AG10803 (cell line): ENCODE data around the gene SDR9C7.
"Not testable (repeated sequence)": the region's sequence is repeated elsewhere in the genome, so short reads cannot be mapped to it uniquely, and the experiment has no call there.

Experiments
- DNase-seq: peaks from one replicate; pipeline ENCODE4 v3.0.0; 2010; ENCODE audit warnings: low read depth
- H3K4me3 ChIP-seq: 2 replicates; pipeline ENCODE4 v1.5.1; 2011; ENCODE audit warnings: mild to moderate bottlenecking, low read length, control low read depth
- TF ChIP-seq, protein P1 (sequence below): conservative IDR thresholded peaks from 2 replicates; pipeline ENCODE4 v1.5.1; 2011; ENCODE audit warnings: mild to moderate bottlenecking, low read length, control low read depth, inconsistent platforms

The SDR9C7 gene

DNA sequence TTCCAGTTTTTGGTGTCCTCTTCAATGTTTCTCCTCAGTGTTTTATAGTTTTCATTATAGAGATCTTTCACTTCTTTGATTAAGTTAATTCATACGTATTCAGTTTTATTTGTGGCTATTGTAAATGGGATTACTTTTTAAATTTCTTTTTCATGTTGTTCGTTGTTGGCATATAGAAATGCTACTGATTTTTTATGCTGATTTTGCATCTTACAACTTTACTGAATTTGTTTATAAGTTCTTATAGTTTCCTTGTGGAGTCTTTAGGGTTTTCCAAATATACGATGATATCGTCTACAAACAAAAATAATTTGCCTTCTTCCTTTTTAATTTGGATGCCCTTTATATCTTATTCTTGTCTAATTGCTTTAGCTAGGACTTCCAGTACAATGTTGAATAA, 9.7 kb upstream of the SDR9C7 start:
- TF ChIP-seq, protein P1, sequence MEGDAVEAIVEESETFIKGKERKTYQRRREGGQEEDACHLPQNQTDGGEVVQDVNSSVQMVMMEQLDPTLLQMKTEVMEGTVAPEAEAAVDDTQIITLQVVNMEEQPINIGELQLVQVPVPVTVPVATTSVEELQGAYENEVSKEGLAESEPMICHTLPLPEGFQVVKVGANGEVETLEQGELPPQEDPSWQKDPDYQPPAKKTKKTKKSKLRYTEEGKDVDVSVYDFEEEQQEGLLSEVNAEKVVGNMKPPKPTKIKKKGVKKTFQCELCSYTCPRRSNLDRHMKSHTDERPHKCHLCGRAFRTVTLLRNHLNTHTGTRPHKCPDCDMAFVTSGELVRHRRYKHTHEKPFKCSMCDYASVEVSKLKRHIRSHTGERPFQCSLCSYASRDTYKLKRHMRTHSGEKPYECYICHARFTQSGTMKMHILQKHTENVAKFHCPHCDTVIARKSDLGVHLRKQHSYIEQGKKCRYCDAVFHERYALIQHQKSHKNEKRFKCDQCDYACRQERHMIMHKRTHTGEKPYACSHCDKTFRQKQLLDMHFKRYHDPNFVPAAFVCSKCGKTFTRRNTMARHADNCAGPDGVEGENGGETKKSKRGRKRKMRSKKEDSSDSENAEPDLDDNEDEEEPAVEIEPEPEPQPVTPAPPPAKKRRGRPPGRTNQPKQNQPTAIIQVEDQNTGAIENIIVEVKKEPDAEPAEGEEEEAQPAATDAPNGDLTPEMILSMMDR, result no peak
- DNase-seq, result no peak

DNA sequence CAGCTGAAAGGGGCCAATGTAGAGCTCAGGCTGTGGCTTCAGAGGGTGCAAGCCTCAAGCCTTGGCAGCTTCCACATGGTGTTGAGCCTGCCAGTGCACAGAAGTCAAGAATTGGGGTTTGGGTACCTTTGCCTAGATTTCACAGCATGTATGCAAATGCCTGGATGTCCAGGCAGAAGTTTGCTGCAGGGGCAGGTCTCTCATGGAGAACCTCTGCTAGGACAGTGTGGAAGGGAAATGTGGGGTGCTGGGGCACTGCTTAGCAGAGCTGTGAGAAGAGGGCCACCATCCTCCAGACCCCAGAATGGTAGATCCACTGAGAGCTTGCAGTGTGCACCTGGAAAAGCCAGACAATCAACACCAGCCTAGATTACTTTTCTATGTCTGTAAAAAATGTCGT, 9.2 kb upstream of the SDR9C7 start:
- not testable (repeated sequence) for H3K4me3 ChIP-seq, DNase-seq

More for the DNA sequence above, 9.7 kb upstream of the SDR9C7 start:
- H3K4me3 ChIP-seq, result no peak overlapping the region

DNA sequence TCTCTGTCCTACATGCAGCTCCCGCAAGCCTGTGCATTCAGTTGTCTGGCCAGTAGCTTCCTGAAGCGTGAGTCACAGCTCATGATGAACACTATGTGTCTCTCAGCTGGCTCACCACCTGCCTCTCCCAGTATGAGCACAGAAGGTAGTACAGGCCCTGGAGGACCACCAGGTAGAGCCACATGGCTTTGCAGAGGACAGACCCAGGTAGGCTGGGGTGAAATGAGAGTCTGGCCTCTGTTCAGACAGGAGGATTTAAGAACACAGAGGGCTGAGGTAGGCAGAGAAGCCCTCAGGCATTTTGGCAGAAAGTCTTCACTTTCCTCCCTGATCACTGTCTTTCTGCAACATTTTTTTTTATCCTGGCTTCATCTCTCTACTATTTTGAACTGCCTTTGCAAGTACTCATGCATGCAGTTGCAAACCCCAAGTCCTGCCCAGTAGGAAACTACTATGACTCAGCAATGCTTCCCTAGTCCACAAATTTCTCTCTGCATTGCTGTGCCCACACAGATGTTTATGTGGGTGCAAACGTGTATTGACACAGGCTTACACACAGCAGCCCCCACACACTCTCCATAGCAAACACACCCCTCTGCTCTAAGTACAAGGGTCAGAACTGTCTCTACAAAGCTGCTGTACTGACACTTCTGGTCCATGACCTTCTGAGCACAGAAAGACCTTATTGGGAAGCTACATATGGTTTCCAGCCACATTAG, 7.2 kb upstream of the SDR9C7 start:
- peak; percentile 77 for DNase-seq
- H3K4me3 ChIP-seq, result no peak overlapping the region

DNA sequence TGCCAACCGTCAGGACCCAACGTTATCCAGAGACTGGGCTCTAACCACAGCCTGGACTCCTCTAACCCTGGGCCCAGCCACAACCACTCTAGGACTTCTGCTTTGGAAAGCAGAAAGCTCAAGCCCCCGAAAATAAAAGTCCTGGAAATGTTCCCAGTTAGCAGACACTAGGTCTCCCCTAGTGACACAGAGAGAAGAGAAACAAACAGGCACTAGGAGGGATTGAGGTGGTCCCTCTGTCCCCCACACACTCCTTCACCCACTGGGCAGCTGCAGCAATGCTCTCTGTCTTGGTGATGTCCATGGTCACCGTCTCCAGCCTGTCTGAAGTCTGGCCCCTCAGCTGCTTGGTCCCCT, 6.7 kb upstream of the SDR9C7 start:
- not testable (repeated sequence) for DNase-seq, H3K4me3 ChIP-seq

More for the DNA sequence above, 7.2 kb upstream of the SDR9C7 start:
- TF ChIP-seq, protein P1, result no peak

DNA sequence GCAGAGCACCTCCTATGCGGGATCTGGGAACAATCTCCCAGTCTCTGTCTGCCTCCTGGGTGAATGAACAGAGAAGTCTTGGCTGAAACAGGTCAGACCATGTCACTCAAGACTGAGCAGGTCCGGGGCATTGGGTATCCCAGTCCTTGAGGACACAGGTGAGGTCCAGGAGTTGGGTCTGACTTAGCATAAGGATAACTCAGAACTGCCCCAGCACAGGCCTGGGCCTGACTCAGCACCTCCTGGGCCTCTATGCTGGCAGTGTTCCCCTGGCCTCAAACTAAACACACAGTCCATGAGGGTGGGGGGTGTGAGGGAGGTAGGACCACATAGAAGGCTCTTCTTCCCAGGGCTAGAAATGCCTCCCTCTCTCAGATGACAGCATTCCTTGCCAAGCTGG, 1.5 kb upstream of the SDR9C7 start:
- TF ChIP-seq, protein P1, result no peak
- no peak for DNase-seq
- H3K4me3 ChIP-seq, result no peak overlapping the region

DNA sequence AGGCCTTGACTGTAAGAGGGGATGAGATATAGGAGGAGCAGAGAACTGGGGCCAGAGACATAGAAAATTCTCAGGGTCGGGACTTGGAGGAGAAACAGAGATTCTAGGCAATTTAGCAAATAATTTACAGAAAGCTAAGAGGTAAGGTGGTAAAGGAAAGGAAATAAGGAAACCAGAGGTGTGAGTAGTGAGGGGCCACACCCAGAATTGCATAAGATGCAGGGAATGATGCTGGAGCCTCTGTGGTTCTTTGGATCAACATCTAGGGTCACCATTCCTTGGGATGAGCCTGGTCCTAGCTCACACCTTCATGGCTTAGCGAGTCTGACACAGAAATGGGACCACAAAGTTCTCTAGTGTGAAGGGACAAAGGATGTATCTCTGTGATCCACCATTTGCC, 949 bp upstream of the SDR9C7 start:
- TF ChIP-seq, protein P1, result no peak

DNA sequence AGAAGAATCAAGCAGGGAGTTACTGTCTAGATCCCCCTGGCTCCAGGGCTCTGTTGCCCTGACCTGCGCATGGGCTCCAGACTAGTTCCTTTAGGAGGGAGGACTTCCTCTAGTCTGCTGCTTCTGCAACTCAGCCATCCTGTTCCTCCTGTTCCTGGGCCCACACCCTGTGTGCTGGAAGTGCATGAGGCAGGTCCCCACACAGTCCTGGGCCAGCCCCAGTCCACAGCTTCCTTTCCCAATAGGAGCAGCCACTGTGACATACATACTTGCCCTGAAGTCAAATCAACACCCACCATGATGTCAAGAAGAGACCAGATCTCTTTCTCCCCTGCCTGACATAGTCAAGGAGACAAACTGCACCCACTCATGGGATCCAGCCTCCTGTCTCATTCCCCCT, 1.3 kb downstream of the SDR9C7 start:
- H3K4me3 ChIP-seq, result no peak overlapping the region
- no peak for DNase-seq
- TF ChIP-seq, protein P1, result no peak

More for the DNA sequence above, 949 bp upstream of the SDR9C7 start:
- DNase-seq, result no peak
- H3K4me3 ChIP-seq, result no peak overlapping the region

DNA sequence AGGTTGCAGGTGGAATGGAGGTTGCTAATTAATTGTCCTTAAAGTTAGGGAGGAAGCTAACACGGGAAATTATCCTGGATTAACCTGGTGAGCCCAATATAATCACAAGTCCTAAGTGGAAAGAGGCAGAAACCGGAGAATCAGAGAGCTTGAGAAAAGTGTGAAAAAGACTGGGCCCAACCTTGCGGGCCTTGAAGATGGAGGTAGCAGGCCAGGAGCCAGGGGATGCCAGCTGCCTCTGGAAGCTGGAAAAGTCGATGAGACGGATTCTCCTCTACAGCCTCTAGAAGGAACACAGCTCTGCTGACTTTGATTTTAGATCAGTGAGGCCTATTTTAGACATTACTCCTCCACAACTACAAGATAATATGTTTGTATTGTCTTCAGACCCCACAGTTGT, 2.1 kb downstream of the SDR9C7 start:
- H3K4me3 ChIP-seq, result no peak overlapping the region
- no peak for DNase-seq
- TF ChIP-seq, protein P1, result no peak
